A549 (cell line): Measurements from ENCODE around the gene CAB39. TPM values are rescaled to one million over a fixed set of nuclear protein-coding genes. Genes with fewer than 3 reads are reported as not detected.

Source experiments
- ATAC-seq, 2 experiments: fragments of 200-7000 bp in 1 of 2; fragments of >200 bp in 1 of 2; cut with Nextera tagmentation in 1 of 2; cut with Tn5 transposase in 1 of 2; 3 replicates each; pipeline versions ENCODE4 v1.8.0 to v1.9.1; 2018 to 2020; ENCODE audit warnings: mild to moderate bottlenecking in 1 of 2, moderate library complexity in 1 of 2
- CTCF ChIA-PET: fragments of 300-600 bp; sonication (Branson Sonifier 250); formaldehyde crosslinking; extraction: SDS; loops from one replicate; lab custom pipeline; 2021; ENCODE audit warnings: antibody characterized with exemption, inconsistent platforms; lab: Yijun Ruan, JAX
- POLR2A ChIA-PET: fragments of 350-600 bp; formaldehyde crosslinking; extraction: SDS; loops from one replicate; lab custom pipeline; 2021; ENCODE audit warnings: antibody characterized with exemption, inconsistent platforms; lab: Yijun Ruan, JAX
- DNase-seq, 2 experiments: peaks; one replicate each; pipeline versions ENCODE4 v3.0.0 to v3.0.0-alpha.2; 2011 to 2016; ENCODE audit warnings: low read depth in 1 of 2, low spot score in 1 of 2
- FAIRE-seq: peaks from 2 replicates; lab custom pipeline; 2011; peaks lifted over from hg19 to GRCh38; lab: Jason Lieb, UNC
- H3K27ac ChIP-seq, 2 experiments: fragments of >200 bp; sonication (Bioruptor Twin); formaldehyde crosslinking; 3 replicates each; pipeline ENCODE4 v1.5.1; 2016 to 2017
- H3K4me1 ChIP-seq: fragments of >200 bp; sonication (Bioruptor Twin); formaldehyde crosslinking; 3 replicates; pipeline ENCODE4 v1.6.1; 2016
- H3K4me2 ChIP-seq: fragments of >200 bp; sonication (Bioruptor Twin); formaldehyde crosslinking; 3 replicates; pipeline ENCODE4 v1.6.1; 2016
- H3K4me3 ChIP-seq: fragments of >200 bp; sonication (Bioruptor Twin); formaldehyde crosslinking; 3 replicates; pipeline ENCODE4 v1.5.1; 2016
- H3K9me3 ChIP-seq: fragments of >200 bp; sonication (Bioruptor Twin); formaldehyde crosslinking; 3 replicates; pipeline ENCODE4 v1.6.1; 2016
- CEBPB ChIP-seq, 2 experiments: fragments of >200 bp in 1 of 2; sonication (Bioruptor Twin) in 1 of 2; formaldehyde crosslinking in 1 of 2; IDR thresholded peaks; 2 replicates each; pipeline ENCODE4 v1.6.1; 2012 to 2016
- CHD2 ChIP-seq: fragments of 150-350 bp; IDR thresholded peaks from 2 replicates; pipeline ENCODE4 v1.6.1; 2014; ENCODE audit warnings: low read length; ENCODE audit not compliant: partially characterized antibody
- CHD4 ChIP-seq: fragments of 200-600 bp; sonication (generic); IDR thresholded peaks from 2 replicates; pipeline ENCODE4 v1.6.1; 2016; ENCODE audit warnings: antibody characterized with exemption, mild to moderate bottlenecking, borderline replicate concordance
- ELK1 ChIP-seq: fragments of 150-350 bp; IDR thresholded peaks from 2 replicates; pipeline ENCODE4 v1.6.1; 2014; ENCODE audit warnings: low read depth, mild to moderate bottlenecking, low read length
- EP300 ChIP-seq, 2 experiments: fragments of >200 bp; sonication (Bioruptor Twin); formaldehyde crosslinking; IDR thresholded peaks; 2 replicates in 1 of 2; 3 replicates in 1 of 2; pipeline ENCODE4 v1.6.1; 2016 to 2017
- FOSB ChIP-seq: fragments of 250-450 bp; sonication (Bioruptor Pico); IDR thresholded peaks from 2 replicates; pipeline ENCODE4 v1.5.0; 2020; ENCODE audit warnings: mild to moderate bottlenecking, moderate library complexity
- GATA3 ChIP-seq: IDR thresholded peaks from 2 replicates; pipeline ENCODE4 v1.6.1; 2012; ENCODE audit warnings: borderline replicate concordance
- HDAC2 ChIP-seq: fragments of 200-600 bp; sonication (generic); IDR thresholded peaks from 2 replicates; pipeline ENCODE4 v1.6.1; 2016
- HEYL ChIP-seq: fragments of 250-450 bp; sonication (Bioruptor Pico); IDR thresholded peaks from 2 replicates; pipeline ENCODE4 v1.8.0; 2021; ENCODE audit warnings: mild to moderate bottlenecking, moderate library complexity
- HMGXB4 ChIP-seq: fragments of 250-450 bp; sonication (Bioruptor Pico); IDR thresholded peaks from 2 replicates; pipeline ENCODE4 v1.5.0; 2021; ENCODE audit warnings: mild to moderate bottlenecking, moderate library complexity, borderline replicate concordance
- HOXA7 ChIP-seq: fragments of 250-450 bp; sonication (Bioruptor Pico); IDR thresholded peaks from 2 replicates; pipeline ENCODE4 v1.5.0; 2020; ENCODE audit warnings: mild to moderate bottlenecking, moderate library complexity
- JUN ChIP-seq, 2 experiments: fragments of >200 bp; sonication (Bioruptor Twin); formaldehyde crosslinking; IDR thresholded peaks; 2 replicates in 1 of 2; 3 replicates in 1 of 2; pipeline ENCODE4 v1.6.1; 2016 to 2017
- POLR2AphosphoS2 ChIP-seq: conservative IDR thresholded peaks from 2 replicates; pipeline ENCODE4 v1.6.1; 2012; ENCODE audit warnings: low read length, improper control_type of control experiment, inconsistent platforms
- RARB ChIP-seq: fragments of 250-450 bp; sonication (Bioruptor Pico); IDR thresholded peaks from 2 replicates; pipeline ENCODE4 v1.8.0; 2021; ENCODE audit warnings: mild to moderate bottlenecking, moderate library complexity
- RCOR1 ChIP-seq: fragments of 150-350 bp; IDR thresholded peaks from 2 replicates; pipeline ENCODE4 v1.6.1; 2014; ENCODE audit warnings: antibody characterized with exemption, low read length, low read depth
- REST ChIP-seq: fragments of 200-600 bp; sonication (generic); IDR thresholded peaks from 2 replicates; pipeline ENCODE4 v1.6.1; 2016; ENCODE audit warnings: antibody characterized with exemption, mild to moderate bottlenecking, moderate library complexity
- SMC3 ChIP-seq: fragments of >200 bp; sonication (Bioruptor Twin); formaldehyde crosslinking; IDR thresholded peaks from 3 replicates; pipeline ENCODE4 v1.6.1; 2018; ENCODE audit warnings: inconsistent platforms
- TFCP2L1 ChIP-seq: fragments of 250-450 bp; sonication (Bioruptor Pico); IDR thresholded peaks from 2 replicates; pipeline ENCODE4 v1.5.0; 2021; ENCODE audit warnings: mild to moderate bottlenecking
- TP53 ChIP-seq: fragments of 250-450 bp; sonication (Bioruptor Pico); IDR thresholded peaks from 2 replicates; pipeline ENCODE4 v1.5.0; 2021; ENCODE audit warnings: mild to moderate bottlenecking, moderate library complexity
- ZNF302 ChIP-seq: fragments of 250-450 bp; sonication (Bioruptor Pico); IDR thresholded peaks from 2 replicates; pipeline ENCODE4 v1.9.0; 2021; ENCODE audit warnings: inconsistent platforms, mild to moderate bottlenecking, moderate library complexity
- ZSCAN20 ChIP-seq: fragments of 250-450 bp; sonication (Bioruptor Pico); IDR thresholded peaks from 2 replicates; pipeline ENCODE4 v1.8.0; 2022; ENCODE audit warnings: mild to moderate bottlenecking, moderate library complexity
- WGBS: methylation state at CpG from one replicate; pipeline ENCODE4 v1.1.6; 2017; ENCODE audit errors: missing lambda C conversion rate; 5-methylcytosine and 5-hydroxymethylcytosine counted together
- polyA plus RNA-seq, 4 experiments: library from polyadenylated mRNA; depleted of rRNA in 3 of 4; stranded (reverse); fragments of >200 nt; fragmentation: RNase III in 1 of 4; extraction: RNeasy Plus Mini Kit Qiagen cat#74134 plus additional on column Dnase treatment in 1 of 4; gene quantifications; 2 replicates in 3 of 4; 3 replicates in 1 of 4; pipeline ENCODE4 v1.2.3, GENCODE V29; 2011 to 2017
- TF ChIP-seq, protein P1 (sequence below): fragments of 450-650 bp; IDR thresholded peaks from 2 replicates; pipeline ENCODE4 v1.6.1; 2014; ENCODE audit warnings: antibody characterized with exemption
- TF ChIP-seq, protein P2 (sequence below): fragments of >200 bp; sonication (Bioruptor Twin); formaldehyde crosslinking; IDR thresholded peaks from 3 replicates; pipeline ENCODE4 v1.6.1; 2016

CAB39 gene
- polyA plus RNA-seq, 2 of the 4 experiments (the other 2 are of a cell fraction) = 28.4 to 54.2 TPM

- TF ChIP-seq RARB (CRISPR knock-in tag) = no peak
- TF ChIP-seq GATA3 = no peak
- TF ChIP-seq HEYL = no peak
- TF ChIP-seq EP300 (IDR thresholded peaks at IDR 0.05) = no peak
These were observed 117.8 kb downstream of the CAB39 start (continued) for GRCh38 chr2:230830428-230830827.

GRCh38 chr2:230840301-230840700 lies 127.7 kb downstream of the CAB39 start:
- DNase-seq (no peak), FAIRE-seq (no peak), ATAC-seq (no peak)
- Histone ChIP-seq H3K27ac (no peak overlapping the region), H3K4me1 (peaks cover 7% of the 10 kb centered on the region; the same call in 2 of the 3 replicates), H3K4me2 (no peak overlapping the region), H3K9me3 (peaks cover 8% of the 10 kb centered on the region; the same call in 1 of the 3 replicates), H3K4me3 (no peak overlapping the region)
- CTCF ChIA-PET = interaction anchor here (0.7 to 2.4 kb wide), 5 partner anchors 8 to 147 kb away, joined by 4 to 14 read pairs (median 5); no protein-coding TSS in a partner anchor
- WGBS = 41% methylated on average over 2 of the region's 2 CpGs
- TF ChIP-seq HOXA7 (CRISPR knock-in tag) (no peak), REST (no peak), CHD4 (no peak), TFCP2L1 (CRISPR knock-in tag) (no peak), SMC3 (no peak), TP53 (CRISPR knock-in tag) (no peak), ZNF302 (CRISPR knock-in tag) (no peak), ZSCAN20 (no peak), HDAC2 (no peak), HMGXB4 (no peak), GATA3 (no peak), POLR2AphosphoS2 (no peak), ELK1 (no peak), JUN (IDR thresholded peaks at IDR 0.05) (no peak), RCOR1 (no peak), CHD2 (no peak), FOSB (no peak), CEBPB (IDR thresholded peaks at IDR 0.05) (no peak)
- TF ChIP-seq, protein P1, sequence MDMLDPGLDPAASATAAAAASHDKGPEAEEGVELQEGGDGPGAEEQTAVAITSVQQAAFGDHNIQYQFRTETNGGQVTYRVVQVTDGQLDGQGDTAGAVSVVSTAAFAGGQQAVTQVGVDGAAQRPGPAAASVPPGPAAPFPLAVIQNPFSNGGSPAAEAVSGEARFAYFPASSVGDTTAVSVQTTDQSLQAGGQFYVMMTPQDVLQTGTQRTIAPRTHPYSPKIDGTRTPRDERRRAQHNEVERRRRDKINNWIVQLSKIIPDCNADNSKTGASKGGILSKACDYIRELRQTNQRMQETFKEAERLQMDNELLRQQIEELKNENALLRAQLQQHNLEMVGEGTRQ = no peak
- TF ChIP-seq, protein P2, sequence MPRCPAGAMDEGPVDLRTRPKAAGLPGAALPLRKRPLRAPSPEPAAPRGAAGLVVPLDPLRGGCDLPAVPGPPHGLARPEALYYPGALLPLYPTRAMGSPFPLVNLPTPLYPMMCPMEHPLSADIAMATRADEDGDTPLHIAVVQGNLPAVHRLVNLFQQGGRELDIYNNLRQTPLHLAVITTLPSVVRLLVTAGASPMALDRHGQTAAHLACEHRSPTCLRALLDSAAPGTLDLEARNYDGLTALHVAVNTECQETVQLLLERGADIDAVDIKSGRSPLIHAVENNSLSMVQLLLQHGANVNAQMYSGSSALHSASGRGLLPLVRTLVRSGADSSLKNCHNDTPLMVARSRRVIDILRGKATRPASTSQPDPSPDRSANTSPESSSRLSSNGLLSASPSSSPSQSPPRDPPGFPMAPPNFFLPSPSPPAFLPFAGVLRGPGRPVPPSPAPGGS = no peak
- POLR2A ChIA-PET = interaction anchor here (0.6 kb wide), 1 partner anchor 112 kb away, joined by 4 read pairs; no protein-coding TSS in a partner anchor
